ENCODE data around the gene GRPEL1. TPM values are rescaled to one million over a fixed set of nuclear protein-coding genes. Genes with fewer than 3 reads are reported as not detected.

Gene GRPEL1
- total and polyA plus RNA-seq, 2 of the 8 experiments (the other 6 are each of a cell fraction or from before 2014, with no cell fraction given), result 13.5 to 39.9 TPM

DNA sequence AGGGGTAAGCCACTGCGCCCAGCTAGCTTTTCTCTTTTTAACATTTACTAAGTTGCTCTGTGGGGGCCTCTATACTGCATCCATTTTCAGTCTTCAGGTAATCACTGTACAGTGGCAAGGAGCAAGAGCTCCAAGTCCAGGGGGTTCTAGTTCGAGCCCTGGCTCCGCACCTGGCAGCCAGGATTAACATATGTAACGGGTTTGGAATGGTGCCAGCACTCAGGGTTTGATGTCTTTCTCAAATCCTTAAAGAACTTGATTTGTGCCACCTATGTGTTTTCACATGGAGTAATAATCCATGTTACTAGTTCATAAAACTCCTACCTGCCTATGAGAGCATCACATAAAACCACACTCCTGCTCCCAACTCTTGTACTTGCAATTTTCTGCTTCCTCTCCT is 4.5 kb downstream of the GRPEL1 start:
- Histone ChIP-seq H2AFZ (ENCODE audit: low read length) (no peak overlapping the region), H4K91ac (replicated peaks; ENCODE audit: insufficient read length, low read length) (no peak overlapping the region), H3K23ac (ENCODE audit: insufficient read length) (no peak overlapping the region), H3K79me1 (ENCODE audit: low read depth, low read length) (peaks cover 5% of the 10 kb centered on the region; the same call in 1 of the 2 replicates), H3K36me3 (ENCODE audit: control insufficient read depth in 2 of 4, insufficient read depth in 4 of 4, low read length in 3 of 4) (peaks cover 14 to 48% (median 40%) of the 10 kb centered on the region in 4 experiments), H3K4me3 (ENCODE audit: extremely low read depth in 1 of 4, insufficient read depth in 2 of 4, low read depth in 3 of 4, low read length in 4 of 4) (no peak overlapping the region), H2BK5ac (ENCODE audit: low read depth, low read length) (no peak overlapping the region), H3K56ac (replicated peaks; ENCODE audit: insufficient read length, low read depth, low read length) (no peak overlapping the region), H3K18ac (ENCODE audit: extremely low read depth, low read length) (no peak overlapping the region), H3K27me3 (replicated peaks in 1 of 4; ENCODE audit: control insufficient read depth in 3 of 4, extremely low read depth in 1 of 4, insufficient read depth in 3 of 4, low read length in 3 of 4) (no peaks in the 10 kb centered on the region; a peak in 1 of 7 replicates), H2AK5ac (ENCODE audit: low read depth, low read length) (no peak overlapping the region), H2BK120ac (replicated peaks; ENCODE audit: low read depth, low read length) (no peak overlapping the region), H3K9me3 (ENCODE audit: insufficient read depth in 2 of 2, low read depth in 1 of 2, low read length in 1 of 2) (no peaks in the 10 kb centered on the region), H2BK20ac (ENCODE audit: low read length) (no peak overlapping the region), H4K8ac (ENCODE audit: extremely low read depth, insufficient read depth, low read length) (no peak overlapping the region), H3K23me2 (ENCODE audit: low read depth, low read length) (peaks cover 6% of the 10 kb centered on the region), H3K4me1 (replicated peaks in 1 of 4; ENCODE audit: control insufficient read depth in 3 of 4, insufficient read depth in 4 of 4, low read length in 3 of 4) (peaks cover 0 to 3% (median 3%) of the 10 kb centered on the region in 4 experiments; a peak in 1 of 7 replicates), H2BK12ac (ENCODE audit: low read depth, low read length) (no peak overlapping the region), H3K27ac (ENCODE audit: low read depth, low read length) (no peak overlapping the region), H3K79me2 (ENCODE audit: control insufficient read depth in 1 of 2, insufficient read depth in 2 of 2, low read length in 2 of 2) (peaks cover 0 to 28% of the 10 kb centered on the region in 2 experiments; a peak in 2 of 4 replicates), H3K4ac (replicated peaks; ENCODE audit: insufficient read length, low read depth, low read length) (no peak overlapping the region), H4K20me1 (replicated peaks in 1 of 2; ENCODE audit: control insufficient read depth in 1 of 2, insufficient read depth in 2 of 2, low read length in 2 of 2) (peaks cover 10 to 28% of the 10 kb centered on the region in 2 experiments), H3K9ac (replicated peaks in 1 of 4; ENCODE audit: extremely low read depth in 1 of 4, low read depth in 3 of 4, low read length in 3 of 4) (no peak overlapping the region), H3K14ac (ENCODE audit: insufficient read length) (no peak overlapping the region), H3K4me2 (ENCODE audit: insufficient read depth in 1 of 2, low read depth in 2 of 2, low read length in 2 of 2) (no peak overlapping the region), H2BK15ac (ENCODE audit: low read length) (no peak overlapping the region), H4K5ac (ENCODE audit: insufficient read length, low read depth, low read length) (no peak overlapping the region)
- ChIA-PET CTCF (ENCODE audit: partially characterized antibody) (interaction anchor here (0.7 to 1.4 kb wide), 3 partner anchors 9 to 520 kb away, joined by 3 to 5 read pairs (median 4); no protein-coding TSS in a partner anchor), POLR2A (ENCODE audit: partially characterized antibody) (interaction anchor here (1.7 kb wide), 1 partner anchor 13 kb away, joined by 3 read pairs; no protein-coding TSS in a partner anchor)
- no peak for FAIRE-seq
- DNase-seq (ENCODE audit: low read depth in 1 of 2, low spot score in 2 of 2), result no peak
- 99% methylated on average over 4 of the region's 4 CpGs; no CpG with 5 or more reads in 1 of the 2 experiments for WGBS, 2 experiments (ENCODE audit: extremely low coverage in 1 of 2, insufficient coverage in 1 of 2, insufficient read length in 1 of 2, insufficient replicate concordance in 2 of 2, low coverage in 1 of 2, low lambda C conversion rate in 2 of 2, missing lambda C conversion rate in 1 of 2)
- TF ChIP-seq TBP (IDR thresholded peaks at IDR 0.05; ENCODE audit: low read depth, low read length), result no peak
- TF ChIP-seq RAD21 (IDR thresholded peaks at IDR 0.05 in 1 of 2, conservative IDR thresholded peaks at IDR 0.05 in 1 of 2; ENCODE audit: low read depth in 2 of 2, low read length in 2 of 2), result no peak
- no peak for TF ChIP-seq GABPA (IDR thresholded peaks at IDR 0.05; ENCODE audit: borderline replicate concordance, insufficient read depth, low read length)
- TF ChIP-seq BCL11A (IDR thresholded peaks at IDR 0.05; ENCODE audit: low read depth in 2 of 2, low read length in 2 of 2), result no peak
- no peak for TF ChIP-seq TCF12 (IDR thresholded peaks at IDR 0.05; ENCODE audit: low read depth, low read length)
- TF ChIP-seq ASH2L (IDR thresholded peaks at IDR 0.05; ENCODE audit: low read length), result no peak
- no peak for TF ChIP-seq PHF8 (conservative IDR thresholded peaks at IDR 0.05; ENCODE audit: low read depth, low read length)
- TF ChIP-seq, protein P1, sequence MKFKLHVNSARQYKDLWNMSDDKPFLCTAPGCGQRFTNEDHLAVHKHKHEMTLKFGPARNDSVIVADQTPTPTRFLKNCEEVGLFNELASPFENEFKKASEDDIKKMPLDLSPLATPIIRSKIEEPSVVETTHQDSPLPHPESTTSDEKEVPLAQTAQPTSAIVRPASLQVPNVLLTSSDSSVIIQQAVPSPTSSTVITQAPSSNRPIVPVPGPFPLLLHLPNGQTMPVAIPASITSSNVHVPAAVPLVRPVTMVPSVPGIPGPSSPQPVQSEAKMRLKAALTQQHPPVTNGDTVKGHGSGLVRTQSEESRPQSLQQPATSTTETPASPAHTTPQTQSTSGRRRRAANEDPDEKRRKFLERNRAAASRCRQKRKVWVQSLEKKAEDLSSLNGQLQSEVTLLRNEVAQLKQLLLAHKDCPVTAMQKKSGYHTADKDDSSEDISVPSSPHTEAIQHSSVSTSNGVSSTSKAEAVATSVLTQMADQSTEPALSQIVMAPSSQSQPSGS (IDR thresholded peaks at IDR 0.05; ENCODE audit: low read length), result no peak
